ENCODE data around the gene MSI2.

MSI2 gene

GRCh38 chr17:57253362-57254065 lies 2.8 kb upstream of the MSI2 start:
- Histone ChIP-seq H3K79me2 (ENCODE audit: insufficient read depth, low read length) (peaks cover 17% of the 10 kb centered on the region), H3F3A (ENCODE audit: insufficient read depth) (peaks cover 21% of the 10 kb centered on the region), H3K4me2 (ENCODE audit: low read depth, low read length, poor library complexity, severe bottlenecking) (no peak overlapping the region), H3K9ac (ENCODE audit: low read length) (no peak overlapping the region), H3K27ac (ENCODE audit: low read depth, low read length) (no peak overlapping the region), H2AFZ (ENCODE audit: low read depth, low read length, severe bottlenecking) (no peak overlapping the region), H3K27me3 (ENCODE audit: low read length) (no peaks in the 10 kb centered on the region), H3K36me3 (ENCODE audit: low read length) (no peaks in the 10 kb centered on the region), H4K20me1 (ENCODE audit: low read depth, low read length) (no peaks in the 10 kb centered on the region), H3K9me2 (replicated peaks; ENCODE audit: insufficient read depth, low read length) (no peaks in the 10 kb centered on the region), H3K4me3 (ENCODE audit: insufficient read depth, low read length, poor library complexity, severe bottlenecking) (no peak overlapping the region), H3K9me3 (ENCODE audit: insufficient read depth, low read length) (peaks cover 8% of the 10 kb centered on the region; the same call in 1 of the 2 replicates)
- no peak for TF ChIP-seq EZH2phosphoT487 (conservative IDR thresholded peaks at IDR 0.05; ENCODE audit: low read length)
- TF ChIP-seq, protein P1, sequence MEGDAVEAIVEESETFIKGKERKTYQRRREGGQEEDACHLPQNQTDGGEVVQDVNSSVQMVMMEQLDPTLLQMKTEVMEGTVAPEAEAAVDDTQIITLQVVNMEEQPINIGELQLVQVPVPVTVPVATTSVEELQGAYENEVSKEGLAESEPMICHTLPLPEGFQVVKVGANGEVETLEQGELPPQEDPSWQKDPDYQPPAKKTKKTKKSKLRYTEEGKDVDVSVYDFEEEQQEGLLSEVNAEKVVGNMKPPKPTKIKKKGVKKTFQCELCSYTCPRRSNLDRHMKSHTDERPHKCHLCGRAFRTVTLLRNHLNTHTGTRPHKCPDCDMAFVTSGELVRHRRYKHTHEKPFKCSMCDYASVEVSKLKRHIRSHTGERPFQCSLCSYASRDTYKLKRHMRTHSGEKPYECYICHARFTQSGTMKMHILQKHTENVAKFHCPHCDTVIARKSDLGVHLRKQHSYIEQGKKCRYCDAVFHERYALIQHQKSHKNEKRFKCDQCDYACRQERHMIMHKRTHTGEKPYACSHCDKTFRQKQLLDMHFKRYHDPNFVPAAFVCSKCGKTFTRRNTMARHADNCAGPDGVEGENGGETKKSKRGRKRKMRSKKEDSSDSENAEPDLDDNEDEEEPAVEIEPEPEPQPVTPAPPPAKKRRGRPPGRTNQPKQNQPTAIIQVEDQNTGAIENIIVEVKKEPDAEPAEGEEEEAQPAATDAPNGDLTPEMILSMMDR (IDR thresholded peaks at IDR 0.05; ENCODE audit: insufficient read depth, low read length, poor library complexity, severe bottlenecking) = no peak

- Histone ChIP-seq H3K36me3 (ENCODE audit: low read length) (no peaks in the 10 kb centered on the region), H3K9ac (ENCODE audit: low read length) (peak overlapping the region; percentile 61), H3K79me2 (ENCODE audit: insufficient read depth, low read length) (peaks cover 34% of the 10 kb centered on the region), H3K4me3 (ENCODE audit: insufficient read depth, low read length, poor library complexity, severe bottlenecking) (peak overlapping the region; percentile 54), H3F3A (ENCODE audit: insufficient read depth) (peaks cover 34% of the 10 kb centered on the region), H3K9me2 (replicated peaks; ENCODE audit: insufficient read depth, low read length) (no peaks in the 10 kb centered on the region), H3K4me2 (ENCODE audit: low read depth, low read length, poor library complexity, severe bottlenecking) (peak overlapping the region; percentile 73), H3K27ac (ENCODE audit: low read depth, low read length) (no peak overlapping the region), H3K27me3 (ENCODE audit: low read length) (no peaks in the 10 kb centered on the region), H4K20me1 (ENCODE audit: low read depth, low read length) (no peaks in the 10 kb centered on the region), H2AFZ (ENCODE audit: low read depth, low read length, severe bottlenecking) (peak overlapping the region; percentile 88), H3K9me3 (ENCODE audit: insufficient read depth, low read length) (peaks cover 8% of the 10 kb centered on the region; the same call in 1 of the 2 replicates)
- no peak for TF ChIP-seq EZH2phosphoT487 (conservative IDR thresholded peaks at IDR 0.05; ENCODE audit: low read length)
- TF ChIP-seq, protein P1 (IDR thresholded peaks at IDR 0.05; ENCODE audit: insufficient read depth, low read length, poor library complexity, severe bottlenecking) = no peak
These were observed 1.0 kb upstream of the MSI2 start for GRCh38 chr17:57255182-57255775.

DNA sequence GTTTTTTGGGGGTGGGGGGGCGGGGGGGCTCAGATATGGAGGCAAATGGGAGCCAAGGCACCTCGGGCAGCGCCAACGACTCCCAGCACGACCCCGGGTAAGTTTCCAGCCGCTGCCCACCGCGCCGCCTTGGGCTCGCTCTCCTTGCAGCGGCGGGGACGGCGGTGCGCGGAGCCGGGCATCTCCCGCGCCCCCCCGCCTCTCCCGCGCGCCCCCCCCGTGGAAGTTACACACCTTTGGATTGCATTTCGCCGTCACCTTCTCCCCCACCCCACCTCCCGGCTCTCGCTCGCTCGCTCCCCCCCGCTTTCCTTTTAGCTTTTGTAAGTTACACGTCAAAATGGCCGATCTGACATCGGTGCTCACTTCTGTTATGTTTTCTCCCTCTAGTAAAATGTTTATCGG lies 387 bp downstream of the MSI2 start:
- H3K9me2 ChIP-seq (replicated peaks; ENCODE audit: insufficient read depth, low read length) = no peaks in the 10 kb centered on the region
- H2AFZ ChIP-seq (ENCODE audit: low read depth, low read length, severe bottlenecking) = peak overlapping the region; percentile 38
- peak overlapping the region; percentile 72 for H3K27ac ChIP-seq (ENCODE audit: low read depth, low read length)
- H3K9ac ChIP-seq (ENCODE audit: low read length) = peak overlapping the region; percentile 68
- no peaks in the 10 kb centered on the region for H3K9me3 ChIP-seq (ENCODE audit: insufficient read depth, low read length)
- peaks cover 9% of the 10 kb centered on the region for H3K36me3 ChIP-seq (ENCODE audit: low read length)
- no peaks in the 10 kb centered on the region for H4K20me1 ChIP-seq (ENCODE audit: low read depth, low read length)
- peak overlapping the region; percentile 93 for H3K4me2 ChIP-seq (ENCODE audit: low read depth, low read length, poor library complexity, severe bottlenecking)
- H3K27me3 ChIP-seq (ENCODE audit: low read length) = no peaks in the 10 kb centered on the region
- H3K4me3 ChIP-seq (ENCODE audit: insufficient read depth, low read length, poor library complexity, severe bottlenecking) = peak overlapping the region; percentile 95
- peaks cover 47% of the 10 kb centered on the region for H3K79me2 ChIP-seq (ENCODE audit: insufficient read depth, low read length)
- no peak for TF ChIP-seq EZH2phosphoT487 (conservative IDR thresholded peaks at IDR 0.05; ENCODE audit: low read length)
- TF ChIP-seq, protein P1 (IDR thresholded peaks at IDR 0.05; ENCODE audit: insufficient read depth, low read length, poor library complexity, severe bottlenecking) = no peak
- H3F3A ChIP-seq (ENCODE audit: insufficient read depth) = peaks cover 39% of the 10 kb centered on the region

Data from SU-DHL-6 (cell line).